ENCODE data around the gene SPAG9.

The SPAG9 gene

GRCh38 chr17:51120739-51121619 lies at the start of gene SPAG9:
SPAG9 (minus strand) TSS chr17:51120868; CDS start chr17:51120656, 212 bp downstream.
- DNase-seq: peak; percentile 92

- DNase-seq: no peak
Observed at GRCh38 chr17:51169340-51169739, 48.7 kb upstream of the SPAG9 start.

- DNase-seq: peak; percentile 28
Observed at GRCh38 chr17:51166987-51167931, 46.6 kb upstream of the SPAG9 start.

GRCh38 chr17:51166198-51166986 lies 45.7 kb upstream of the SPAG9 start, which contains the start of gene NME2:
NME2 (plus strand) TSS chr17:51166411; CDS start chr17:51166831, 420 bp downstream.
- peak; percentile 72 for DNase-seq

GRCh38 chr17:51165680-51166197 lies 45.1 kb upstream of the SPAG9 start:
- DNase-seq: no peak

GRCh38 chr17:51164911-51165679 lies 44.4 kb upstream of the SPAG9 start:
- no peak for DNase-seq

GRCh38 chr17:51161541-51161940 lies 40.9 kb upstream of the SPAG9 start:
- peak; percentile 20 for DNase-seq

- no peak for DNase-seq
Observed at GRCh38 chr17:51159604-51160003, 38.9 kb upstream of the SPAG9 start.

GRCh38 chr17:51155416-51155815 lies 34.7 kb upstream of the SPAG9 start:
- DNase-seq: no peak

GRCh38 chr17:51154176-51154575 lies 33.5 kb upstream of the SPAG9 start:
- DNase-seq: no peak

- DNase-seq: peak; percentile 100
Observed at GRCh38 chr17:51153210-51154072, 32.8 kb upstream of the SPAG9 start, which contains the start of gene NME1. NME1 (plus strand) TSS chr17:51153559; CDS start chr17:51155655, 2,096 bp downstream.

GRCh38 chr17:51152766-51153209 lies 32.1 kb upstream of the SPAG9 start:
- no peak for DNase-seq

- no peak for DNase-seq
Observed at GRCh38 chr17:51150932-51151331, 30.3 kb upstream of the SPAG9 start.

- DNase-seq: no peak
Observed at GRCh38 chr17:51149163-51149562, 28.5 kb upstream of the SPAG9 start.

GRCh38 chr17:51147650-51148049 lies 27.0 kb upstream of the SPAG9 start:
- no peak for DNase-seq

GRCh38 chr17:51144266-51145022 lies 23.8 kb upstream of the SPAG9 start:
- DNase-seq: no peak

GRCh38 chr17:51142597-51142996 lies 21.9 kb upstream of the SPAG9 start:
- no peak for DNase-seq

GRCh38 chr17:51135956-51136355 lies 15.3 kb upstream of the SPAG9 start:
- no peak for DNase-seq

- DNase-seq: no peak
Observed at GRCh38 chr17:51133365-51133764, 12.7 kb upstream of the SPAG9 start.

- peak; percentile 53 for DNase-seq
Observed at GRCh38 chr17:51132964-51133319, 12.3 kb upstream of the SPAG9 start.

Data from MV-4-11 (cell line).